WTC11 (cell line): ENCODE results near the gene CST3. TPM values are rescaled to one million over a fixed set of nuclear protein-coding genes. Genes with fewer than 3 reads are reported as not detected.

Source experiments
- ATAC-seq: fragments of 200-7000 bp; cut with Tn5 transposase; 2 replicates; pipeline ENCODE4 v1.10.0; 2021; ENCODE audit warnings: mild to moderate bottlenecking, moderate library complexity
- CTCF ChIA-PET: fragments of 300-600 bp; sonication (Branson Sonifier 250); formaldehyde crosslinking; loops from one replicate; lab custom pipeline; 2021; ENCODE audit warnings: antibody characterized with exemption; lab: Charles Lee
- POLR2A ChIA-PET: fragments of 350-600 bp; sonication (Branson Sonifier 250); formaldehyde crosslinking; loops from one replicate; lab custom pipeline; 2021; ENCODE audit warnings: antibody characterized with exemption; lab: Charles Lee
- DNase-seq: peaks from one replicate; pipeline ENCODE4 v3.0.0; 2021; ENCODE audit warnings: low spot score
- H3K27ac Mint-ChIP-seq: 2 replicates; pipeline ENCODE4 v1.8.0; 2021; ENCODE audit warnings: mixed read lengths
- H3K27me3 Mint-ChIP-seq: 2 replicates; pipeline ENCODE4 v1.8.0; 2021; ENCODE audit warnings: low read depth, mild to moderate bottlenecking, moderate library complexity, mixed read lengths
- H3K36me3 Mint-ChIP-seq: 2 replicates; pipeline ENCODE4 v1.8.0; 2021; ENCODE audit warnings: mixed read lengths
- H3K4me1 Mint-ChIP-seq: 2 replicates; pipeline ENCODE4 v1.8.0; 2022; ENCODE audit warnings: mixed read lengths
- H3K4me3 Mint-ChIP-seq: 2 replicates; pipeline ENCODE4 v1.8.0; 2021; ENCODE audit warnings: mild to moderate bottlenecking, moderate library complexity, mixed read lengths
- H3K9me3 Mint-ChIP-seq: 2 replicates; pipeline ENCODE4 v1.8.0; 2021; ENCODE audit warnings: mixed read lengths
- CREM ChIP-seq: sonication (generic); formaldehyde crosslinking; IDR thresholded peaks from 2 replicates; pipeline ENCODE4 v1.8.1; 2022; ENCODE audit warnings: mild to moderate bottlenecking, missing genetic modification reagents, moderate library complexity
- ELF4 ChIP-seq: sonication (generic); formaldehyde crosslinking; IDR thresholded peaks from 2 replicates; pipeline ENCODE4 v1.8.1; 2022; ENCODE audit warnings: low read depth, mild to moderate bottlenecking, moderate library complexity, missing genetic modification reagents
- EMX1 ChIP-seq: fragments of 250-450 bp; sonication (Bioruptor Pico); IDR thresholded peaks from 2 replicates; pipeline ENCODE4 v1.8.0; 2021; ENCODE audit warnings: mild to moderate bottlenecking
- ETV6 ChIP-seq: sonication (generic); formaldehyde crosslinking; IDR thresholded peaks from 2 replicates; pipeline ENCODE4 v1.8.1; 2022; ENCODE audit warnings: mild to moderate bottlenecking, missing genetic modification reagents
- FOXJ3 ChIP-seq: sonication (generic); formaldehyde crosslinking; IDR thresholded peaks from 2 replicates; pipeline ENCODE4 v1.9.0; 2021; ENCODE audit warnings: missing genetic modification reagents, mild to moderate bottlenecking, borderline replicate concordance
- FOXP1 ChIP-seq: sonication (generic); formaldehyde crosslinking; IDR thresholded peaks from 2 replicates; pipeline ENCODE4 v1.8.0; 2022; ENCODE audit warnings: missing genetic modification reagents, mild to moderate bottlenecking, moderate library complexity, borderline replicate concordance
- GRHL2 ChIP-seq: fragments of 250-450 bp; sonication (Bioruptor Pico); IDR thresholded peaks from 2 replicates; pipeline ENCODE4 v1.8.0; 2022; ENCODE audit warnings: mild to moderate bottlenecking, moderate library complexity; ENCODE audit not compliant: insufficient replicate concordance, severe bottlenecking
- KAT7 ChIP-seq: sonication (generic); formaldehyde crosslinking; IDR thresholded peaks from 2 replicates; pipeline ENCODE4 v1.8.1; 2023; ENCODE audit warnings: missing genetic modification reagents, mild to moderate bottlenecking, borderline replicate concordance
- MXD4 ChIP-seq: fragments of 250-450 bp; sonication (Bioruptor Pico); IDR thresholded peaks from 2 replicates; pipeline ENCODE4 v1.8.0; 2021; ENCODE audit warnings: mild to moderate bottlenecking, moderate library complexity, borderline replicate concordance
- NR2C2 ChIP-seq: sonication (generic); formaldehyde crosslinking; IDR thresholded peaks from 2 replicates; pipeline ENCODE4 v1.8.0; 2022; ENCODE audit warnings: mild to moderate bottlenecking, missing genetic modification reagents
- RORB ChIP-seq: fragments of 250-450 bp; sonication (Bioruptor Pico); IDR thresholded peaks from 2 replicates; pipeline ENCODE4 v1.9.0; 2021; ENCODE audit warnings: mild to moderate bottlenecking
- SP1 ChIP-seq: sonication (generic); formaldehyde crosslinking; conservative IDR thresholded peaks from 2 replicates; pipeline ENCODE4 v1.8.1; 2022; ENCODE audit warnings: missing genetic modification reagents
- ZNF121 ChIP-seq: sonication (generic); formaldehyde crosslinking; IDR thresholded peaks from 2 replicates; pipeline ENCODE4 v1.8.0; 2023; ENCODE audit warnings: missing genetic modification reagents
- ZNF219 ChIP-seq: sonication (generic); formaldehyde crosslinking; IDR thresholded peaks from 2 replicates; pipeline ENCODE4 v1.8.0; 2023; ENCODE audit warnings: missing genetic modification reagents, mild to moderate bottlenecking, borderline replicate concordance
- ZNF423 ChIP-seq: fragments of 250-450 bp; sonication (Bioruptor Pico); IDR thresholded peaks from 2 replicates; pipeline ENCODE4 v2.1.2; 2022; ENCODE audit warnings: mild to moderate bottlenecking, moderate library complexity
- total RNA-seq: library from RNA; stranded (reverse); gene quantifications from 3 replicates; pipeline ENCODE4 v1.2.3, GENCODE V29; 2021
- TF ChIP-seq, protein P1 (sequence below): sonication (generic); formaldehyde crosslinking; IDR thresholded peaks from 2 replicates; pipeline ENCODE4 v1.8.1; 2023; ENCODE audit warnings: mild to moderate bottlenecking, missing genetic modification reagents, moderate library complexity
- TF ChIP-seq, protein P2 (sequence below): sonication (generic); formaldehyde crosslinking; IDR thresholded peaks from 2 replicates; pipeline ENCODE4 v1.8.1; 2022; ENCODE audit warnings: mild to moderate bottlenecking, moderate library complexity, missing genetic modification reagents
- TF ChIP-seq, protein P3 (sequence below): sonication (generic); formaldehyde crosslinking; IDR thresholded peaks from 2 replicates; pipeline ENCODE4 v1.8.1; 2023; ENCODE audit warnings: mild to moderate bottlenecking, moderate library complexity, missing genetic modification reagents
- TF ChIP-seq, protein P4 (sequence below): fragments of 250-450 bp; sonication (Bioruptor Pico); IDR thresholded peaks from 2 replicates; pipeline ENCODE4 v1.9.0; 2021; ENCODE audit warnings: mild to moderate bottlenecking
- TF ChIP-seq, protein P5 (sequence below): sonication (generic); formaldehyde crosslinking; IDR thresholded peaks from 2 replicates; pipeline ENCODE4 v1.8.0; 2022; ENCODE audit warnings: mild to moderate bottlenecking, missing genetic modification reagents
- TF ChIP-seq, protein P6 (sequence below): sonication (generic); formaldehyde crosslinking; IDR thresholded peaks from 2 replicates; pipeline ENCODE4 v1.8.1; 2022; ENCODE audit warnings: missing genetic modification reagents, borderline replicate concordance
- TF ChIP-seq, protein P7 (sequence below): fragments of 250-450 bp; sonication (Bioruptor Pico); IDR thresholded peaks from 2 replicates; pipeline ENCODE4 v2.1.2; 2022; ENCODE audit warnings: mild to moderate bottlenecking, moderate library complexity

The CST3 gene
- total RNA-seq, 1 experiment from 2014 or later, result 52.1 TPM

DNA sequence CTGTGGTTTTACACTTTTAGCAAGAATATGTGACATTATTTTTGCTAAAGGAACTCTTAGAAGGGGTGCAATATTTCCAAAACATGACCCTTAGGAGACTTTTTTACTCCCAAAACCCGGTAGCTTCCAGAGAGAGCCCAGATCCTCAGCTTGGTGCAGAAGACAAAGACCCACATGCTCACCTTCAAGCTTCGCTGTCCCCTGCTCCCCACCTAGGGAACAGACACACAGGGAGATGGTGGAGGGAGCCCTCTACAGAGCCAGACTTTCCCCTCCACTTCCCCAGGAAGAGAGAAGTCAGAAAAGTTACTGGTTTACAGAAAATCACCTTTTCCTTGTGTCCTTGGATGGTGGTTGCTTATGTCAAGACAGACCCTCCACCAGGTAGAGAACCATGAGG lies 46.1 kb upstream of the CST3 start:
- POLR2A ChIA-PET, result no interaction called here
- TF ChIP-seq, protein P1, sequence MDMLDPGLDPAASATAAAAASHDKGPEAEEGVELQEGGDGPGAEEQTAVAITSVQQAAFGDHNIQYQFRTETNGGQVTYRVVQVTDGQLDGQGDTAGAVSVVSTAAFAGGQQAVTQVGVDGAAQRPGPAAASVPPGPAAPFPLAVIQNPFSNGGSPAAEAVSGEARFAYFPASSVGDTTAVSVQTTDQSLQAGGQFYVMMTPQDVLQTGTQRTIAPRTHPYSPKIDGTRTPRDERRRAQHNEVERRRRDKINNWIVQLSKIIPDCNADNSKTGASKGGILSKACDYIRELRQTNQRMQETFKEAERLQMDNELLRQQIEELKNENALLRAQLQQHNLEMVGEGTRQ (CRISPR knock-in tag), result no peak
- TF ChIP-seq ZNF121 (CRISPR knock-in tag) (no peak), CREM (CRISPR knock-in tag) (no peak), EMX1 (CRISPR knock-in tag) (no peak), FOXJ3 (CRISPR knock-in tag) (no peak), GRHL2 (CRISPR knock-in tag) (no peak), FOXP1 (no peak), ZNF219 (no peak), ETV6 (CRISPR knock-in tag) (no peak), ZNF423 (no peak), NR2C2 (CRISPR knock-in tag) (no peak), RORB (CRISPR knock-in tag) (no peak), SP1 (CRISPR knock-in tag) (no peak), MXD4 (CRISPR knock-in tag) (no peak)
- TF ChIP-seq, protein P2, sequence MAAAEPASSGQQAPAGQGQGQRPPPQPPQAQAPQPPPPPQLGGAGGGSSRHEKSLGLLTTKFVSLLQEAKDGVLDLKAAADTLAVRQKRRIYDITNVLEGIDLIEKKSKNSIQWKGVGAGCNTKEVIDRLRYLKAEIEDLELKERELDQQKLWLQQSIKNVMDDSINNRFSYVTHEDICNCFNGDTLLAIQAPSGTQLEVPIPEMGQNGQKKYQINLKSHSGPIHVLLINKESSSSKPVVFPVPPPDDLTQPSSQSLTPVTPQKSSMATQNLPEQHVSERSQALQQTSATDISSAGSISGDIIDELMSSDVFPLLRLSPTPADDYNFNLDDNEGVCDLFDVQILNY (CRISPR knock-in tag), result no peak
- TF ChIP-seq, protein P3, sequence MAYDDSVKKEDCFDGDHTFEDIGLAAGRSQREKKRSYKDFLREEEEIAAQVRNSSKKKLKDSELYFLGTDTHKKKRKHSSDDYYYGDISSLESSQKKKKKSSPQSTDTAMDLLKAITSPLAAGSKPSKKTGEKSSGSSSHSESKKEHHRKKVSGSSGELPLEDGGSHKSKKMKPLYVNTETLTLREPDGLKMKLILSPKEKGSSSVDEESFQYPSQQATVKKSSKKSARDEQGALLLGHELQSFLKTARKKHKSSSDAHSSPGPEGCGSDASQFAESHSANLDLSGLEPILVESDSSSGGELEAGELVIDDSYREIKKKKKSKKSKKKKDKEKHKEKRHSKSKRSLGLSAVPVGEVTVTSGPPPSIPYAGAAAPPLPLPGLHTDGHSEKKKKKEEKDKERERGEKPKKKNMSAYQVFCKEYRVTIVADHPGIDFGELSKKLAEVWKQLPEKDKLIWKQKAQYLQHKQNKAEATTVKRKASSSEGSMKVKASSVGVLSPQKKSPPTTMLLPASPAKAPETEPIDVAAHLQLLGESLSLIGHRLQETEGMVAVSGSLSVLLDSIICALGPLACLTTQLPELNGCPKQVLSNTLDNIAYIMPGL (CRISPR knock-in tag), result no peak
- TF ChIP-seq, protein P4, sequence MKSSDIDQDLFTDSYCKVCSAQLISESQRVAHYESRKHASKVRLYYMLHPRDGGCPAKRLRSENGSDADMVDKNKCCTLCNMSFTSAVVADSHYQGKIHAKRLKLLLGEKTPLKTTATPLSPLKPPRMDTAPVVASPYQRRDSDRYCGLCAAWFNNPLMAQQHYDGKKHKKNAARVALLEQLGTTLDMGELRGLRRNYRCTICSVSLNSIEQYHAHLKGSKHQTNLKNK, result no peak
- TF ChIP-seq, protein P5, sequence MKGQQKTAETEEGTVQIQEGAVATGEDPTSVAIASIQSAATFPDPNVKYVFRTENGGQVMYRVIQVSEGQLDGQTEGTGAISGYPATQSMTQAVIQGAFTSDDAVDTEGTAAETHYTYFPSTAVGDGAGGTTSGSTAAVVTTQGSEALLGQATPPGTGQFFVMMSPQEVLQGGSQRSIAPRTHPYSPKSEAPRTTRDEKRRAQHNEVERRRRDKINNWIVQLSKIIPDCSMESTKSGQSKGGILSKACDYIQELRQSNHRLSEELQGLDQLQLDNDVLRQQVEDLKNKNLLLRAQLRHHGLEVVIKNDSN (CRISPR knock-in tag), result no peak
- TF ChIP-seq, protein P6, sequence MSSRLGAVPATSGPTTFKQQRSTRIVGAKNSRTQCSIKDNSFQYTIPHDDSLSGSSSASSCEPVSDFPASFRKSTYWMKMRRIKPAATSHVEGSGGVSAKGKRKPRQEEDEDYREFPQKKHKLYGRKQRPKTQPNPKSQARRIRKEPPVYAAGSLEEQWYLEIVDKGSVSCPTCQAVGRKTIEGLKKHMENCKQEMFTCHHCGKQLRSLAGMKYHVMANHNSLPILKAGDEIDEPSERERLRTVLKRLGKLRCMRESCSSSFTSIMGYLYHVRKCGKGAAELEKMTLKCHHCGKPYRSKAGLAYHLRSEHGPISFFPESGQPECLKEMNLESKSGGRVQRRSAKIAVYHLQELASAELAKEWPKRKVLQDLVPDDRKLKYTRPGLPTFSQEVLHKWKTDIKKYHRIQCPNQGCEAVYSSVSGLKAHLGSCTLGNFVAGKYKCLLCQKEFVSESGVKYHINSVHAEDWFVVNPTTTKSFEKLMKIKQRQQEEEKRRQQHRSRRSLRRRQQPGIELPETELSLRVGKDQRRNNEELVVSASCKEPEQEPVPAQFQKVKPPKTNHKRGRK, result no peak
- TF ChIP-seq, all 79 proteins: peak for 0
- DNase-seq (no peak), ATAC-seq (no peak)
- H3K27ac Mint-ChIP-seq, result no peak overlapping the region
- H3K36me3 Mint-ChIP-seq, result no peaks in the 10 kb centered on the region
- H3K9me3 Mint-ChIP-seq, result peaks cover 10% of the 10 kb centered on the region
- CTCF ChIA-PET, result interaction anchor here (1.0 kb wide), 1 partner anchor 15 kb away, joined by 3 read pairs; no protein-coding TSS in a partner anchor
- H3K4me3 Mint-ChIP-seq, result no peak overlapping the region
- H3K4me1 Mint-ChIP-seq, result peaks cover 2% of the 10 kb centered on the region; the same call in 1 of the 2 replicates
- no peaks in the 10 kb centered on the region; the same call in 1 of the 2 replicates for H3K27me3 Mint-ChIP-seq

DNA sequence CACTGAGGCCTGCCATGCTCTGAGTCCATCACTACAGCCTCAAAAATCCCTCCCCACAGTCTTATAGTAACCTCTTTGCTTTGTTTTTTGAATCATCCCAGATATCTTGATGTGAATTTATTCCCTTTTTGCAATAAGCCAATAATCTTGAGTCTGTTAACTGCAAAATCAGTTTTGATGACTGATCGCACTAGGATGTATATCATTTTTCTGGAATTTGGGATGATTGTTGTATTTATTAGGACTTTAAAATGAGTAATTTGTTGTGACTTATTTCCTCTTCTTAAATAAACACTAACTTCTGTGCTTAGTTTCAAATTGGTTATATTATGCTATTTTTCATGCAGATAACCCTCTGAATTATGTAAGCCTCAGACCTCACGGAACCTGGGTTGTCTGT lies 45.5 kb upstream of the CST3 start:
- ChIA-PET POLR2A (no interaction called here), CTCF (no interaction called here)
- ATAC-seq (no peak), DNase-seq (no peak)
- Mint-ChIP-seq H3K27ac (no peak overlapping the region), H3K4me1 (no peaks in the 10 kb centered on the region; the same call in 1 of the 2 replicates), H3K9me3 (peaks cover 10% of the 10 kb centered on the region), H3K4me3 (no peak overlapping the region), H3K27me3 (no peaks in the 10 kb centered on the region; the same call in 1 of the 2 replicates), H3K36me3 (no peaks in the 10 kb centered on the region)
- TF ChIP-seq ELF4 (no peak), KAT7 (no peak), SP1 (CRISPR knock-in tag) (no peak), FOXP1 (no peak)
- TF ChIP-seq, protein P7, sequence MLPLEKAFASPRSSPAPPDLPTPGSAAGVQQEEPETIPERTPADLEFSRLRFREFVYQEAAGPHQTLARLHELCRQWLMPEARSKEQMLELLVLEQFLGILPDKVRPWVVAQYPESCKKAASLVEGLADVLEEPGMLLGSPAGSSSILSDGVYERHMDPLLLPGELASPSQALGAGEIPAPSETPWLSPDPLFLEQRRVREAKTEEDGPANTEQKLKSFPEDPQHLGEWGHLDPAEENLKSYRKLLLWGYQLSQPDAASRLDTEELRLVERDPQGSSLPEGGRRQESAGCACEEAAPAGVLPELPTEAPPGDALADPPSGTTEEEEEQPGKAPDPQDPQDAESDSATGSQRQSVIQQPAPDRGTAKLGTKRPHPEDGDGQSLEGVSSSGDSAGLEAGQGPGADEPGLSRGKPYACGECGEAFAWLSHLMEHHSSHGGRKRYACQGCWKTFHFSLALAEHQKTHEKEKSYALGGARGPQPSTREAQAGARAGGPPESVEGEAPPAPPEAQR (CRISPR knock-in tag), result no peak
